PC-9 (cell line): Measurements from ENCODE around the gene TENM4. TPM values are rescaled to one million over a fixed set of nuclear protein-coding genes. Genes with fewer than 3 reads are reported as not detected.

Experiments used
- BruUV-seq: library from RNA; stranded (reverse); fragments of 400-500 nt; replicated peaks from 2 replicates; lab custom pipeline; 2021; lab: Mats Ljungman, UMichigan
- CTCF ChIA-PET: fragments of 300-600 bp; sonication (Branson Sonifier 250); formaldehyde crosslinking; loops from one replicate; lab custom pipeline; 2022; ENCODE audit warnings: antibody characterized with exemption; lab: Charles Lee
- POLR2A ChIA-PET: fragments of 300-600 bp; sonication (Branson Sonifier 250); formaldehyde crosslinking; loops from one replicate; lab custom pipeline; 2022; ENCODE audit warnings: antibody characterized with exemption; ENCODE audit not compliant: unreplicated experiment; lab: Charles Lee
- DNase-seq, 2 experiments: peaks; one replicate each; pipeline versions ENCODE4 v3.0.0 to v3.0.0-alpha.2; 2015 to 2022; ENCODE audit warnings: mixed read lengths in 1 of 2
- H2AFZ ChIP-seq: fragments of 200-600 bp; sonication (generic); 2 replicates; pipeline ENCODE4 v1.8.1; 2017; ENCODE audit warnings: antibody characterized with exemption
- H3F3A ChIP-seq: fragments of 200-600 bp; sonication (generic); 2 replicates; pipeline ENCODE4 v1.8.1; 2017; ENCODE audit warnings: antibody characterized with exemption, mild to moderate bottlenecking, low read depth; ENCODE audit not compliant: insufficient read depth
- H3K27ac ChIP-seq: fragments of 200-600 bp; sonication (generic); 2 replicates; pipeline ENCODE4 v1.6.1; 2016; ENCODE audit warnings: mixed run types
- H3K27me3 ChIP-seq: fragments of 200-600 bp; sonication (generic); 2 replicates; pipeline ENCODE4 v1.6.1; 2016; ENCODE audit warnings: low read depth, mixed run types; ENCODE audit not compliant: insufficient read depth
- H3K36me3 ChIP-seq: fragments of 200-600 bp; sonication (generic); 2 replicates; pipeline ENCODE4 v1.6.1; 2016; ENCODE audit warnings: low read depth, mixed run types
- H3K4me1 ChIP-seq: fragments of 200-600 bp; sonication (generic); replicated peaks from 2 replicates; pipeline ENCODE4 v1.6.1; 2016; ENCODE audit warnings: mixed run types; ENCODE audit not compliant: insufficient read depth
- H3K4me2 ChIP-seq: fragments of 200-600 bp; sonication (generic); 2 replicates; pipeline ENCODE4 v1.6.1; 2017; ENCODE audit warnings: mixed run types
- H3K4me3 ChIP-seq: fragments of 200-600 bp; sonication (generic); 2 replicates; pipeline ENCODE4 v1.6.1; 2016; ENCODE audit warnings: mixed run types
- H3K79me2 ChIP-seq: fragments of 200-600 bp; sonication (generic); 2 replicates; pipeline ENCODE4 v1.6.1; 2017; ENCODE audit warnings: low read depth, mixed run types
- H3K9me2 ChIP-seq: fragments of 200-600 bp; sonication (generic); 2 replicates; pipeline ENCODE4 v1.8.1; 2017; ENCODE audit warnings: mild to moderate bottlenecking; ENCODE audit not compliant: insufficient read depth
- H3K9me3 ChIP-seq: fragments of 200-600 bp; sonication (generic); 2 replicates; pipeline ENCODE4 v1.8.1; 2016; ENCODE audit warnings: low read depth; ENCODE audit not compliant: insufficient read depth
- H4K20me1 ChIP-seq: fragments of 200-600 bp; sonication (generic); 2 replicates; pipeline ENCODE4 v1.8.1; 2017; ENCODE audit not compliant: insufficient read depth
- EZH2 ChIP-seq: fragments of 200-600 bp; sonication (generic); IDR thresholded peaks from 2 replicates; pipeline ENCODE4 v1.8.0; 2017; ENCODE audit warnings: antibody characterized with exemption, low read depth
- intact Hi-C: fragments of 100-400 bp; cut with micrococcal nuclease; formaldehyde crosslinking; loops from one replicate; pipeline ENCODE4 v1.10.0; 2022; ENCODE audit not compliant: unreplicated experiment
- total RNA-seq: library from RNA; stranded (reverse); gene quantifications from 2 replicates; pipeline ENCODE4 v1.2.3, GENCODE V29; 2021
- TF ChIP-seq, protein P1 (sequence below): fragments of 200-600 bp; sonication (generic); conservative IDR thresholded peaks from 2 replicates; pipeline ENCODE4 v1.6.1; 2017; ENCODE audit warnings: mixed run types, antibody characterized with exemption, mild to moderate bottlenecking, moderate library complexity

The TENM4 gene
- total RNA-seq, 1 experiment from 2014 or later = not detected

DNA sequence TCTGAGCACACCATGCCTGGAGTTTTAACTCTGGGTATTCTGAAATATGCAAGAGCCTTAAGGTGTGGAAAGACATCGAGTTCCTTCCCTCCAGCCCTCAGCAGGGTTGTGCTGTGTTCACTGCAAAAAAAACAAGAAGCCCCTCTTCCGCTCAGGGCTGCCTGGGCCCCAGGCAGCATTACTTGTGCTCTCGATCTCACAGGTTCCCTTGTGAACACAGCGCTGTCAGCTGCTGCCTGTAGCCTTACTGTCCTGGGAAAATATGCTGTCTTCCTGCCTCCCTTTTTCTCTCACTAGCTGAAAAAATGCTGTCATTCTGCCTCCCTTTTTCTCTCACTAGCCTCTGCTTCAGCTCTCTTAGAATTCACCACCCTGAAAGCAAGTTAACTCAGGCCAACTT, 15.7 kb upstream of the TENM4 start:
- H3K4me1 ChIP-seq = no peaks in the 10 kb centered on the region
- H3F3A ChIP-seq = no peaks in the 10 kb centered on the region
- no peak overlapping the region for H3K27ac ChIP-seq
- H3K27me3 ChIP-seq = peaks cover 18% of the 10 kb centered on the region
- no peaks in the 10 kb centered on the region for H3K36me3 ChIP-seq
- H4K20me1 ChIP-seq = no peaks in the 10 kb centered on the region
- ChIA-PET CTCF (no interaction called here), POLR2A (no interaction called here)
- no peak overlapping the region for H3K4me2 ChIP-seq
- H2AFZ ChIP-seq = no peak overlapping the region
- no peak for TF ChIP-seq EZH2
- TF ChIP-seq, protein P1, sequence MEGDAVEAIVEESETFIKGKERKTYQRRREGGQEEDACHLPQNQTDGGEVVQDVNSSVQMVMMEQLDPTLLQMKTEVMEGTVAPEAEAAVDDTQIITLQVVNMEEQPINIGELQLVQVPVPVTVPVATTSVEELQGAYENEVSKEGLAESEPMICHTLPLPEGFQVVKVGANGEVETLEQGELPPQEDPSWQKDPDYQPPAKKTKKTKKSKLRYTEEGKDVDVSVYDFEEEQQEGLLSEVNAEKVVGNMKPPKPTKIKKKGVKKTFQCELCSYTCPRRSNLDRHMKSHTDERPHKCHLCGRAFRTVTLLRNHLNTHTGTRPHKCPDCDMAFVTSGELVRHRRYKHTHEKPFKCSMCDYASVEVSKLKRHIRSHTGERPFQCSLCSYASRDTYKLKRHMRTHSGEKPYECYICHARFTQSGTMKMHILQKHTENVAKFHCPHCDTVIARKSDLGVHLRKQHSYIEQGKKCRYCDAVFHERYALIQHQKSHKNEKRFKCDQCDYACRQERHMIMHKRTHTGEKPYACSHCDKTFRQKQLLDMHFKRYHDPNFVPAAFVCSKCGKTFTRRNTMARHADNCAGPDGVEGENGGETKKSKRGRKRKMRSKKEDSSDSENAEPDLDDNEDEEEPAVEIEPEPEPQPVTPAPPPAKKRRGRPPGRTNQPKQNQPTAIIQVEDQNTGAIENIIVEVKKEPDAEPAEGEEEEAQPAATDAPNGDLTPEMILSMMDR = no peak
- no peaks in the 10 kb centered on the region for H3K79me2 ChIP-seq
- no peak overlapping the region for H3K4me3 ChIP-seq
- DNase-seq = no peak
- intact Hi-C loops = no loop called here
- H3K9me2 ChIP-seq = no peaks in the 10 kb centered on the region
- BruUV-seq = no TSS peak
- H3K9me3 ChIP-seq = no peaks in the 10 kb centered on the region

DNA sequence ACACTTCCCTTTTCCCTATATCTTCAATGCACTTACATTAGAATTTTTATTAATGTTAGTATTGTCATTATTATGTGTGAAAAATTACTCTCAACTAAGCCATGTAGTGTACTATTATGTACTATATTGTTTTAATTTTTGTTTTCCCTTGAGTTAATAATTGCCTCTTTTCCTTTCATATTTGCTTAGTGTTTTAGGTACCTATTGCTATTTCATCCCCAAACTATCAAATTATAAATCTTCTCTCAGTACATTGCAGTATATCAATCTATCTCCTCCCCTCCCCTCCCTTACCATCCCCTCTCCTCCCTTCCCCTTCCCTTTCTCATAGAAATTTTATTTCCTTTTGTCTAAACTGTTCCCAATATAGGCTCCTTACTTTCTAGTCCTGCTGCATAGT, 12.8 kb upstream of the TENM4 start:
- intact Hi-C loops = no loop called here
- Histone ChIP-seq H3K79me2 (no peaks in the 10 kb centered on the region), H3K4me2 (no peak overlapping the region), H3K27me3 (peaks cover 22% of the 10 kb centered on the region), H3K9me2 (no peaks in the 10 kb centered on the region), H3K9me3 (no peaks in the 10 kb centered on the region), H3K27ac (no peak overlapping the region), H3K4me1 (no peaks in the 10 kb centered on the region), H4K20me1 (no peaks in the 10 kb centered on the region), H3F3A (no peaks in the 10 kb centered on the region), H3K36me3 (no peaks in the 10 kb centered on the region), H2AFZ (no peak overlapping the region), H3K4me3 (no peak overlapping the region)
- CTCF ChIA-PET = no interaction called here
- no TSS peak for BruUV-seq
- POLR2A ChIA-PET = no interaction called here
- no peak for DNase-seq
- TF ChIP-seq, protein P1 = no peak
- no peak for TF ChIP-seq EZH2

DNA sequence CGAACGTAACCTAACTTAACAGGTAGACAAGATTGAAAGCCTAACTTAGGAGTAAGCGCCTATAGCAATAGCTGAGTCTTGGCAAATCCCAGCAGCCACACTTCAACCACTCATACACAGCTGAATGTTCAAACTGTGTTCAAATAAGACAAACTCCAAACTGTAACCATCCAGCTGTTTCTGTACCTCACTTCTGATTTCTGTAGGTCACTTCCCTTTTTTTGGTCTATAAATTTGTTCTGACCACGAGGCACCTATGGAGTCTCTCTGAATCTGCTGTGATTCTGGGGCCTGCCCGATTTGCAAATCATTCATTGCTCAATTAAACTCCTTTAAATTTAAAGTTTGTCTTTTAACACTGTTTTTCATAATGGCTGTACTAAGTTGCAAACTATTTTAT, 8.2 kb upstream of the TENM4 start:
- Histone ChIP-seq H3K4me2 (no peak overlapping the region), H3K27me3 (peaks cover 7% of the 10 kb centered on the region; the same call in 1 of the 2 replicates), H3K27ac (no peak overlapping the region), H3K36me3 (no peaks in the 10 kb centered on the region), H2AFZ (no peak overlapping the region), H3K4me3 (no peak overlapping the region), H3K79me2 (no peaks in the 10 kb centered on the region), H3K9me2 (no peaks in the 10 kb centered on the region), H4K20me1 (no peaks in the 10 kb centered on the region), H3F3A (no peaks in the 10 kb centered on the region), H3K9me3 (no peaks in the 10 kb centered on the region), H3K4me1 (no peaks in the 10 kb centered on the region)
- no peak for DNase-seq
- intact Hi-C loops = loop anchor here (5.0 kb wide), 1 partner anchor 47 kb away; no protein-coding TSS in a partner anchor
- TF ChIP-seq, protein P1 = no peak
- no peak for TF ChIP-seq EZH2
- POLR2A ChIA-PET = no interaction called here
- BruUV-seq = no TSS peak
- CTCF ChIA-PET = no interaction called here
